GM21529 (cell line): ENCODE data around the gene PDXK.
A peak's percentile ranks its signal among the peaks of the same experiment; 100 is the strongest.

ENCODE experiments used
- ATAC-seq: cut with Tn5 transposase; IDR thresholded peaks from one replicate; pipeline ENCODE4 v1.9.1; 2021; ENCODE audit not compliant: unreplicated experiment

The PDXK gene

GRCh38 chr21:43778469-43779335 is 59.8 kb downstream of the PDXK start:
- no peak for ATAC-seq

GRCh38 chr21:43779660-43780059 is 60.7 kb downstream of the PDXK start:
- no peak for ATAC-seq

- no peak for ATAC-seq
Observed at GRCh38 chr21:43781846-43782245, 62.9 kb downstream of the PDXK start.

GRCh38 chr21:43782431-43783097 is 63.6 kb downstream of the PDXK start:
- no peak for ATAC-seq

GRCh38 chr21:43783098-43783700 is 64.3 kb downstream of the PDXK start:
- no peak for ATAC-seq

GRCh38 chr21:43785134-43785533 is 66.2 kb downstream of the PDXK start:
- no peak for ATAC-seq

GRCh38 chr21:43786300-43786806 is 67.4 kb downstream of the PDXK start:
- ATAC-seq = no peak

- ATAC-seq = no peak
Observed at GRCh38 chr21:43786807-43787440, 68.0 kb downstream of the PDXK start.

- peak; percentile 73 for ATAC-seq
Observed at GRCh38 chr21:43789276-43790009, 70.5 kb downstream of the PDXK start, which contains the start of gene RRP1. Gene RRP1 (plus strand): TSS chr21:43789577. CDS start chr21:43789630, 53 bp downstream.

- no peak for ATAC-seq
Observed at GRCh38 chr21:43790010-43790524, 71.1 kb downstream of the PDXK start.

GRCh38 chr21:43792406-43792805 is 73.5 kb downstream of the PDXK start:
- no peak for ATAC-seq

- ATAC-seq = no peak
Observed at GRCh38 chr21:43793243-43793642, 74.3 kb downstream of the PDXK start.

GRCh38 chr21:43794311-43794710 is 75.4 kb downstream of the PDXK start:
- no peak for ATAC-seq

GRCh38 chr21:43794857-43795256 is 75.9 kb downstream of the PDXK start:
- ATAC-seq = no peak

- no peak for ATAC-seq
Observed at GRCh38 chr21:43797415-43797814, 78.5 kb downstream of the PDXK start.

GRCh38 chr21:43797925-43798715 is 79.2 kb downstream of the PDXK start:
- ATAC-seq = no peak

GRCh38 chr21:43799301-43799840 is 80.4 kb downstream of the PDXK start:
- ATAC-seq = no peak

- ATAC-seq = no peak
Observed at GRCh38 chr21:43800124-43800523, 81.2 kb downstream of the PDXK start.

- no peak for ATAC-seq
Observed at GRCh38 chr21:43800566-43800965, 81.6 kb downstream of the PDXK start.
